Glutamatergic neuron (in vitro differentiated cells): Measurements from ENCODE around the gene SMIM28. TPM values are rescaled to one million over a fixed set of nuclear protein-coding genes. Genes with fewer than 3 reads are reported as not detected.

Experiments used
- total RNA-seq: library from RNA; stranded (reverse); fragmentation: NEBNext Ultra II Directional; extraction: Animal tissue kit (Norgen Biotek cat#: 25700); gene quantifications from one replicate; pipeline ENCODE4 v1.2.1, GENCODE V29; 2021; ENCODE audit not compliant: unreplicated experiment

The SMIM28 gene
- total RNA-seq, 1 donor from 2014 or later: not detected

Other genes with a start within 250 kb of the SMIM28 start
- gene ARFGEF3, start 216.0 kb upstream of the SMIM28 start, total RNA-seq: 15.3 TPM
- not detected for gene PBOV1, start 159.4 kb upstream of the SMIM28 start, total RNA-seq
- gene HEBP2, start 26.3 kb downstream of the SMIM28 start, total RNA-seq: 53.0 TPM
- 57.8 TPM for gene NHSL1, start 121.6 kb downstream of the SMIM28 start, total RNA-seq